GM21786 (cell line): Measurements from ENCODE around the gene PHC2.
"Not testable (repeated sequence)": the region's sequence is repeated elsewhere in the genome, so short reads cannot be mapped to it uniquely, and the experiment has no call there.

Source experiments
- ATAC-seq: cut with Tn5 transposase; IDR thresholded peaks from one replicate; pipeline ENCODE4 v1.9.1; 2021; ENCODE audit not compliant: unreplicated experiment

The PHC2 gene

DNA sequence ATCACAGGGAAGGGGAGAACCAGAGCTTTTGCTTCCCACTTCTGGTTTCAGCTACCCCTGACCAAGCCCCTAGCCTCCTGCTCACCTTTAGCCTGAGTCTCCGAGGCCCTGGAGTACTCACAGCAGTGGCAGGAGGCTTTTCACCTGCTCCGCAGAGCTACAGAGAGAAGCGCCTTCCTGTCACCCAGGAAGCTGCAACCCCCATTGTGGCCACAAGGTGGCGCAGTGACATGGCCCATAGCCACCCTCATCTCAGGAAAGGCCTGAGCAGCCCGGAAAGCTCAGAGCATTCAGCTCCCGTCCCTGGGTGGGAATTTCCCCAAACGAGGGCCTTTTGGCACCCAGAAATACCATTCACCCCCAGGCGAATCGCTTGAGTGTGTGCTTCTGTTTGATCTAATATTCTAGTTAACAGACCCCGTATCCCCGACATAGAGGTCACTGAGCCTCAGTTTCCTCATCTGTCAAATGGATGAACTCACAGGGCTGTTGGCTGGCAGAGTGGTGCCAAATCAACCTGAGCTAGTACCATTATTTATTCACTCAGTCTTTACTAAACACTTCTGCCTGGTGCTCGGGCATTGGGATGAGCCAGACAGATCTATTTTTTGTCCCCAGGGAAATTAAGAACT lies 135.3 kb downstream of the PHC2 start:
- ATAC-seq = no peak

- no peak for ATAC-seq
These were observed 135.9 kb downstream of the PHC2 start for GRCh38 chr1:33295023-33295422.

DNA sequence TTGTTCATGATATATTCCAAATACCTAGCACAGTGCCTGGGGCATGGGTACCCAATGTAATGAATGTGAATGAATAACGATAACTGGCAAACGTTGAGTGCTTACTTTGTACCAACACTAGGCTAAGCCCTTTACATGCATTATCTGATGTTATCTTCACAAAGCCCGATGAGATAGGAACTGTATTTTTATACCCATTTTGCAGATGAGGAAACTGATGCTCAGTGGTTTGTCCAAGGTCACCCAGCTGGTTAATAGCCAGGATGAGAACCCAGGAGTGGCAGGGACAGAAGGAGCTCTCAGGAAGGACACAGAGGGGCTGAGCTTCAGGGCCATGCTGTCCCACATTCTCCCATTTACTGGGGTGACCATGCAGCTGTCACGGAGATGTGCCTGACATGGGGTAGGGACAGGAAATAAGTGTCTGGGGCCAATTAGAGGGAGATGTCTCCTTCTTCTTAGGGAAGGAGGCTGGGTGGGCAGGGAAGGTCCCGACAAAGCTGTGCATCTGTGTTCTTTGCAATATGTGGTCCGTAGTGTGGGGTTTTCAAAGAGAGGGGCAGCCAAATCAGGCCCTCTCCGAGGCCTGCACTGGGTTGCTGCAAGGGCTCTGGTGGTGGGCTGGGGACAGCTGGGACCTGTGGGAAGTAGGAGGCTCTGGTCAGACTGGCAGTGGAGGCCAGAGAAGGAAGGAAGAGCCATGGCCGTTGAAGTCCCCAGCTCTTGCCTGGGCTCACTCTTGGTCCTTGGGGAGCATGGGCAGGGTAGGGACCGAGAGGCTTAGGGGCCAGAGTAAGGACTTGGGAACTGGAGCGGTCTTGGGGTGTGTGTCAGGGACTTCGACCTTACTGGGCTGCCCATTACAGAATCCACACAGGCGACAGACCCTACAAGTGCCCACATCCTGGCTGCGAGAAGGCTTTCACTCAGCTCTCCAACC lies 136.6 kb downstream of the PHC2 start:
- no peak for ATAC-seq

GRCh38 chr1:33292726-33293340 lies 138.1 kb downstream of the PHC2 start:
- ATAC-seq = no peak

DNA sequence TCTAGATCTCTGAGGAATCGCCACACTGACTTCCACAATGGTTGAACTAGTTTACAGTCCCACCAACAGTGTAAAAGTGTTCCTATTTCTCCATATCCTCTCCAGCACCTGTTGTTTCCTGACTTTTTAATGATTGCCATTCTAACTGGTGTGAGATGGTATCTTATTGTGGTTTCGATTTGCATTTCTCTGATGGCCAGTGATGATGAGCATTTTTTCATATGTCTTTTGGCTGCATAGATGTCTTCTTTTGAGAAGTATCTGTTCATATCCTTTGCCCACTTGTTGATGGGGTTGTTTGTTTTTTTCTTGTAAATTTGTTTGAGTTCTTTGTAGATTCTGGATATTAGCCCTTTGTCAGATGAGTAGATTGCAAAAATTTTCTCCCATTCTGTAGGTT lies 140.3 kb downstream of the PHC2 start:
- not testable (repeated sequence) for ATAC-seq

- ATAC-seq = no peak
These were observed 141.1 kb downstream of the PHC2 start for GRCh38 chr1:33289858-33290154.

GRCh38 chr1:33288976-33289857 lies 141.7 kb downstream of the PHC2 start:
- ATAC-seq = no peak

GRCh38 chr1:33287317-33287716 lies 143.6 kb downstream of the PHC2 start:
- ATAC-seq = no peak

- no peak for ATAC-seq
These were observed 144.3 kb downstream of the PHC2 start for GRCh38 chr1:33286451-33287185.

DNA sequence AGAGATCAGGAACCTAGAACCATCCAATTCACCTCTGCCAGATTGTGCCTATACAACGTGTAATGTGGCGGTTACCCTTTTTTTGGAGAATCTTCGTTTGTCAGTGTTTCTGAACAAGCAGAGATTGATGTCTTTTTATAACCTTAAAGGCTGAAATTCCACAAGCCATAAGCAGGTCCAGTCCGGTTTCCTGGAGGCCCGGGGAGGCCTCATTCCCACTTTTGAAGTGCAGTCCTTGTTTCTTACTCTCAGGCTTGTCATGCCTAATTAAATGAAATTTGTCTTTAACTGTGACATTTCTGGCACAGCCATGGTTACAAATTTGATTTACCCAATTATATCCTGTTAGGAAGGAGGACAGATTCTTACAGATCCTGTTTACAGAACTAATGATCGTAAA lies 146.8 kb downstream of the PHC2 start:
- ATAC-seq = no peak

- no peak for ATAC-seq
These were observed 148.1 kb downstream of the PHC2 start for GRCh38 chr1:33282791-33283190.

- ATAC-seq = no peak
These were observed 149.2 kb downstream of the PHC2 start for GRCh38 chr1:33281554-33282303.

DNA sequence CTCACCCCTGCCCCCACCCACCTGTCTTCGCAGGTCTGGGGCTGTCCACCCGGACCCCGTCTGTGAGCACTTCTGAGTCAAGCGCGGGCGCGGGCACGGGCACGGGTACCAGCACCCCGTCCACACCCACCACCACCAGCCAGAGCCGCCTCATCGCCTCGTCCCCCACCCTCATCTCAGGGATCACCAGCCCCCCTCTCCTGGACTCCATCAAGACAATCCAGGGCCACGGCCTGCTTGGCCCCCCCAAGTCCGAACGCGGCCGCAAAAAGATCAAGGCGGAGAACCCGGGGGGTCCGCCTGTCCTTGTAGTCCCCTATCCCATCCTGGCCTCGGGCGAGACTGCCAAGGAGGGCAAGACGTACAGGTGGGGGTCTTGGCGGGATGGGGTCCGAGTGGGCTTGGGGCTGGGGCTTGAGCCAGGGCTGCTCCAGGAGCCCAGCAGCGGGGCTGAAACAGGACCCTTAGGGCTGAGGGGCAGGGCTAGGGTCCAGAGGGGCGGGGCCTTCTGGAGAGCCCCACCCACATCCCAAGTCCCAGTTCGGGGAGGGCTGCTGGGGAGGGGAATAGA lies 150.7 kb downstream of the PHC2 start:
- no peak for ATAC-seq

DNA sequence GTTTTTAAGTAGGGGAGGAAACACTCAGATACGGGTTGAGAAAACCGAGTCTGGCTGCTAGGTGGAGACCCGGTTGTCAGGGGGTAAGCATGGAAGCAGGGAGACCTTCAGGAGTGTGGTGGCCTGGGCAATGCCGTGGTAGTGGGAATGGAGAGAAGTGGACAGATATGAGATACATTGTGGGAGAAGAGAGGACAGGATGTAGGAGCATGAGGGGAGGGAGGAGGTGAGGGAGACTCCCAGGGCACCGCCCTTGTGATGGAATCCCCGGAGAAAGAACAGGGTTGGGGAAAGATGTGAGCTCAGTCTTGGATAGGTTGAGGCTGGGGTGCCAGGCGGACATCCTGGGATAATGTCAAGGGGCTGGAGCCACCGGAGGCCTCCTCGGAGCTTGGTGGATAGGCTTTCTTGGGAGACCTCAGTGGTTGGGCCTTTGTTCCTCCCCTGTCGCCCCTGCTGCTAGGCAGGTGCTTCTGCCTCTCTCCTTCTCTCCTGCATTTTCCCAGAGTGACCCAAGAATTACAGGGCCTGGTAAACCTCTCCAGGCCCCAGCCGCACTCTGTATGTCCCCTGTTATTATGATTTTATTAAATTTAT lies 153.3 kb downstream of the PHC2 start:
- no peak for ATAC-seq

DNA sequence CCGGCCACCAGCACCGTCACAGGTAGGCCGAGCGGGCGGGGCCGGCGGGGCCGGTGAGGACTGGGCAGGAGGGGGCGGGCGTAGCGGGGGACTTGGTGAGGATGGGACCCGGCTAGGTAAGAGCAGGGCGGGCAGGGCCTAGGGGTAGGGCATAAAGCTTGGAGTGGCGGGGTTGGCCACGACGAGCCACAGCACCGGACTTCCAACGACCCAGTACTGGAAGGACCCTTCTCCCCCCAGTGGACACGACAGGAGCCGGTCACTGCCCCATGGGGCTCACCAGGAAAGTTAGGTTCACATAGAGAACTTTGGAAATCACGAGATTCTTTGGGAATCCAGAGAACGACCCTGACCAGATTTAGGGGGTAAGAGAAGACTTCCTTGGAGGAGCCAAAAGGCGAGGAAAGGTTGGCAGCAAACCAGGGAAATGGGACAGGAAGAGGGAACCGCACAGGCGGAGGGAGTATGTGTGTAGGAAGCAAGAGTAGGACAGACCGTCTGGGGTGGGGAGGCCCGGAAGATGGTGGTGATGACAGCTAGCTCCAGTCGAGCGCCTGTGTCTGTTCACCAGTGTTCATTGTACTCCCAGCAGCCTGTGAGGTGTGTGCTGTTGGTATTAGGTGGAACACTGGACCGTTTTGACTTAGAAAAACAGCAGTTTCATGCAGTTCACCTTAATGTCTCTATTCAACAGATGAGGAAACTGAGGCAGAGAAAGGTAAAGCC lies 154.2 kb downstream of the PHC2 start:
- no peak for ATAC-seq

DNA sequence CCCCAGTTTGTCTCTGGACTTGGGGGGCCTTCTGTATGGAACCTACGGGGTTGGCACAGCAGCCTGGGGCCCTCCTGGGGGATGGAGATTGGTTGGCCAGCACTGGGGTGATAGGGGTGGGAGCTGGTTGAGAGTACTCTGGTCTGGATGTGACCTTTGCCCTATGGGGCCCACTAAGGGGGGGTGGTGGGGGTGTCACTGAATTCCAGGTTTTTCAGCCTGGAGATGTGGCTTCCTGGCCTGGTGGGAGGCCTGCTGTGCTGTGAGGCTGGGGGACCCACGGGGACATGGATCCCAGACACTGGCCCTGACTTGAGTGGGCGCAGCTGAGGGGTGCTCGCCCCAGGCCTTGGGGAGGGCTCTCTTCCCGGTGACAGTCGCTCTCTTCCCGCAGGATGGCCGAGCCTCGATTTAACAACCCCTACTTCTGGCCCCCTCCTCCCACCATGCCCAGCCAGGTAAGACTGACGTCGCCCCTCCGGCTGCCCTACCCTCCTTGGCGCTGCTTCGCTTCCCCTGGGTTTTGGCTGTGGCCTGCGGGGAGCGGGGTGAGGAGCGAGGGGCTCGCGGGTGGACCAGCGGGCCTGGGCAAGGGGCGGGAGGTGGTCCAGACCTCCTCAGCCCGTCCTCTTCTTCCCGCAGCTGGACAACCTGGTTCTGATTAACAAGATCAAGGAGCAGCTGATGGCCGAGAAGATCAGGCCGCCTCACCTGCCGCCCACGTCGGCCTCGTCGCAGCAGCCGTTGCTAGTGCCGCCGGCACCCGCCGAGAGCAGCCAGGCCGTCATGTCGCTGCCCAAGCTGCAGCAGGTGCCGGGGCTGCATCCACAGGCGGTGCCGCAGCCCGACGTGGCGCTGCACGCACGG lies 155.0 kb downstream of the PHC2 start:
- no peak for ATAC-seq

DNA sequence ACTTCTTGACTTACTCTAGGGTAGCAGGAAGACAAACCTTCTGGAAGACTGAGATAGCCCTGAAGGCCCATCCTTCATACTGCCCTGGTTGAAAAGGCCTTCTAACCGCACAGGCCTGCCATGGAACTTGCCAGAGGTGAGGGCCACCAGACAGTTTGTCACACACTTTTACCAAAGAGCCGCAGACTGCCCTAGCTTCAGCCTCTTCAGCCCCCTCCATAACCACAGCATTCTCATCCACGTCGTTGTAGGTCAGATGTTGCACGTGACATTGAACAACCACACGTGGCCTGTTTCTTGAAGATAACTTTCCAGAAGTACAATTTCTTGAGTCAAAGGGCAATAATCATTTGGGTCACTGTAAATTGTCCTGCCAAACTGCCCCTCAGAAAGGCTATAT lies 155.7 kb downstream of the PHC2 start:
- no peak for ATAC-seq
